GM12864 (cell line): ENCODE data around the gene IMMP2L.

ENCODE experiments used
- DNase-seq: peaks from one replicate; pipeline ENCODE4 v3.0.0-alpha.2; 2011; ENCODE audit warnings: low read depth
- H3K4me3 ChIP-seq: 2 replicates; pipeline ENCODE4 v1.5.1; 2011; ENCODE audit warnings: mild to moderate bottlenecking, low read depth, low read length, control low read depth
- TF ChIP-seq, protein P1 (sequence below): IDR thresholded peaks from 2 replicates; pipeline ENCODE4 v1.5.1; 2011; ENCODE audit warnings: low read depth, mild to moderate bottlenecking, moderate library complexity, low read length, control low read depth, inconsistent platforms; ENCODE audit errors: missing control alignments

The IMMP2L gene

DNA sequence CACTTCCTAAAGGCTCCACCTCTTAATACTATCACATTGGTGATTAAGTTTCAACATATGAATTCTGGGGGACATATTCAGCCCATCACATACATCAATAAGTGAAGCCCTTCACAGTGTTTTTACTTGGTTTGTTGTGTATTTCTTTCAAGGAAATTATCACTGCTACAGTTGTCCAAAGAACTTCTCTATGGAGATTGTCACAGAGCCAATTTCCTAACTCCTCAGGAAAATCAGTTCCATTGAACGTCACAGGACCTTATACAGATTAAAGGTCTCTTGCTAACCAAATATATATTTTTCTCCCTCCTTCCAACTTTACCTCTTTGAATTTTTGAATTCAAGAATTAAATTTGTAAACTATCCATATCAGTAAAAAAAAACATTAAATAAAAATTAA, 357.0 kb downstream of the IMMP2L start:
- TF ChIP-seq, protein P1, sequence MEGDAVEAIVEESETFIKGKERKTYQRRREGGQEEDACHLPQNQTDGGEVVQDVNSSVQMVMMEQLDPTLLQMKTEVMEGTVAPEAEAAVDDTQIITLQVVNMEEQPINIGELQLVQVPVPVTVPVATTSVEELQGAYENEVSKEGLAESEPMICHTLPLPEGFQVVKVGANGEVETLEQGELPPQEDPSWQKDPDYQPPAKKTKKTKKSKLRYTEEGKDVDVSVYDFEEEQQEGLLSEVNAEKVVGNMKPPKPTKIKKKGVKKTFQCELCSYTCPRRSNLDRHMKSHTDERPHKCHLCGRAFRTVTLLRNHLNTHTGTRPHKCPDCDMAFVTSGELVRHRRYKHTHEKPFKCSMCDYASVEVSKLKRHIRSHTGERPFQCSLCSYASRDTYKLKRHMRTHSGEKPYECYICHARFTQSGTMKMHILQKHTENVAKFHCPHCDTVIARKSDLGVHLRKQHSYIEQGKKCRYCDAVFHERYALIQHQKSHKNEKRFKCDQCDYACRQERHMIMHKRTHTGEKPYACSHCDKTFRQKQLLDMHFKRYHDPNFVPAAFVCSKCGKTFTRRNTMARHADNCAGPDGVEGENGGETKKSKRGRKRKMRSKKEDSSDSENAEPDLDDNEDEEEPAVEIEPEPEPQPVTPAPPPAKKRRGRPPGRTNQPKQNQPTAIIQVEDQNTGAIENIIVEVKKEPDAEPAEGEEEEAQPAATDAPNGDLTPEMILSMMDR: no peak
- no peak overlapping the region for H3K4me3 ChIP-seq
- no peak for DNase-seq

DNA sequence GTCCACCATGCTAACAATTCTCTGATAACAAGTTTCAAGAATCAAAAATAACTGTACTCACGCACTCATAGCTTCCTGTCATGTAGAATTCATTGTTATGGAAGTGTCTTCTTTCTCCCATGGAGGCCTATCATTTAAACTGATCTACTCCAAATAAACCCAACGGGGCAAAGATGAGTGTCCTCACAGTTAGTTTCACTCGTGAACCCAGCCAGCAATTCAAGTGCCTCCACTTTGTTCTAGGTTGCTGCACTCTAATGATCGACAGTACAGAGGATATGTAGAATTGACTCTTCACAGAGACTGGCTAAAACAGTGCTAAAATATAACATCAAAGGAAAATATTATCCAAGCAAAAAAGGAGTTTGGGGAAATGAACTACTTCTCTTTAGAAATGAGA, 360.0 kb downstream of the IMMP2L start:
- TF ChIP-seq, protein P1: no peak
- no peak overlapping the region for H3K4me3 ChIP-seq
- no peak for DNase-seq

DNA sequence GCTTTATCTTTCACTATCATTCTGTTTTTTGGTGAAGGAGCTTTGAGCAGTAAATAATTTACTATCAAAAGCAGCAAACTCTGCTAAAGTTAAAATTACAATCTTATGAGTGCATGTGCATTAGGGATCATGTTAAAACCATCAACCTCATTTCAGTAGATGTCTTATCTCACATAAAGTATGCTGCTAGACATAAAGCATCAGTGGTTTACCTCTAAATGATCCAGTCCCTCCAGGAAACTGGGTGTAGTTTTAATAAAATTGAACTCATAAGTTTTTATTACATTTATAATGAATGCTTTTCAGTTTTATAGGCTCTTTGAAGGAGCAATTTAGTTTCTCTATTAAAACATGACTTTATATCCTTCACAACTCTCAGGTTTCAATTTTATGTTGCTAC, 362.6 kb downstream of the IMMP2L start:
- no peak overlapping the region for H3K4me3 ChIP-seq
- no peak for DNase-seq
- TF ChIP-seq, protein P1: no peak

DNA sequence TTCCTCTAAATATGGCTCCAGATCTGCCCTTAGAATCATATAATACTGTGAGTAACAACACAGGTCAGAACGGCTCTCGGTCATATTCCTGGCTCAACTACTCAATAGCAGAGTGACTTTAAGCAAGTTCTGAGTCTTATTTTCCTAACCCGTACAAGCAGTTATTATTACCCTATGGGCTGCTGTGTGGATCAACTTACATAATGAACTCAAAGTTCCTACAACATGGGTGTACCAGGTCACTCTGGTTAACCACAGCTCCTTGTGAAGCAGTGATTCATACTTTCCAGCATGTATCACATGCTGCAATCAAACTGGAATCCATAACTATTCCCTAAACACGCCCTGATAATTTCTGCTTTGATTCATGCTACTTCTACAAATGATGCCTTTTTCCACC, 364.0 kb downstream of the IMMP2L start:
- DNase-seq: no peak
- H3K4me3 ChIP-seq: no peak overlapping the region
- TF ChIP-seq, protein P1: no peak

DNA sequence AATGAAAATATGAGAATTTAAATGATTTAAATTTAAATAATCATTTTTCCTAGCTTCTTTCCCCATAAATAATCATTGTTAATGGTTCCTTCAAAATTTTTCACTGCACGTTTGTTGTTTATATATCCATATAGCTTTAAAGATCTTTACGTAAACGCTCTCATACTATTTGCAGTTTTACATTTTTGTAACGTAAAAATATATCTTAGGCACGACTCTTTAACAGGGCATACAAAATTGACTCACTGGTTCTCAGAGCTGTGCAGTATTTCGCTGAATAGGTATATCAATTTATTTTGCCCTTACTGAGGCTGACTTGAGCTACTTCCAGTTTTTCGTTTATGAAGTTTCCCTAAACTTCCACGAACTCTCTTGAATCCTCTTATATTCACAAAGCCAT, 365.6 kb downstream of the IMMP2L start:
- no peak for DNase-seq
- TF ChIP-seq, protein P1: no peak
- H3K4me3 ChIP-seq: no peak overlapping the region

DNA sequence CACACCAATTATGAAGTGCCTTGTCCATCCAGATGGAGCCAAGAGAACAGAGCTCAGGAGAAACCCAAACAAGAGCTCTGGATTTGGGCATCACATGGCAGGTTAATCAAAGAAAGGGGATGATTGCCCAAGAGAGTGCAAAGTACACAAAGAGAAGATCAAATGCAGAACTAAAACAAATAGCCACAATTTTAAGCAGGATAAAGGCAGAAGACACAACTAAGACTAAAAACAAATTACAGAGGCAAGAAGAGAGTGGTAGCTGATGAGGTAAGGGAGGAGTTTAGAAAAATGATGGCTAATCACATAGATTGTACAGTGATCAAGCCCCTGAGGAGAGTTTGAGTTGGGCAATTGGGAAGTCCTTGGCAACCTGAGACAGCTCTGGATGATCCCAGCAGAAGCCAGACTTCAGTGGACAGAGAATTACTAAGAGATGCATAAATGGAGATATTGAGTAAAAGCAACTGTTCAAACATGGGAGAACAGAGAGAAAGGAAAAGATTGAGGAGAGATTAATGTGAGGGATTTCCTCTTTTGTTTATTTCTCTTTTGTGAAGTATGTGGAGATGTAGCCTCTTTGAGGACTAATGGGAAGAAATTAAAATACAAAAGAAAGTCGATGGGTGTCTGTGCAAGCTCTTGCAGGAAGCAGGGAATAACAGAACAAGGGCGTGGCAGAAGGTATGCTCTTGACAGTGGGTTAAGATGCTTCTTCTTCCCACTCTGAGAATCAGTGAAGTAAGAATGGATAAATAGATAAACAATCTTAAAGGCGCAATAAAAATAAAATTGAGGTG, 369.5 kb downstream of the IMMP2L start:
- no peak overlapping the region for H3K4me3 ChIP-seq
- TF ChIP-seq, protein P1: no peak
- no peak for DNase-seq

DNA sequence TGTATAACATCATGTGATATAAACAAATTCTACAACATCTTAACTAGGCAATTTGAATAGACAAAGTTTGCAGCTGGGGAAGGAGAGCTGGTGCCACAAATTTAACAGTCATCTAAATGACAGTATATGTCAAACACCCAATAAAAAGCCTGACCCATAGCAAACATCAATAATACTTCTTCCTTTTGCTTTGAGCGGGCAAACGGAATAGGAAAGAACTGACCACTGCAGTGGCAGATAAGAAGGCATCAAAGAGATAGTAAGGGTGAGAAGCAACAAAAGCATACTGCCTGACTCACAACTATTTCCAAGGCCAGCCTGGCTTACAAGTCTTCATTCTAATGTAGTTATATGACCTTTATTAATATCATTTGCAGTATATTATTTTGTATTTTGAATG, 371.5 kb downstream of the IMMP2L start:
- TF ChIP-seq, protein P1: no peak
- DNase-seq: no peak
- H3K4me3 ChIP-seq: no peak overlapping the region
